ENCODE measurements around the gene PRPH2. TPM values are rescaled to one million over a fixed set of nuclear protein-coding genes. Genes with fewer than 3 reads are reported as not detected.

The PRPH2 gene
- total RNA-seq, 2 donors from 2014 or later: 0.78 TPM; not detected in 1

GRCh38 chr6:42727627-42728026 is 5.2 kb upstream of the PRPH2 start:
- Histone ChIP-seq H3K27ac (no peak overlapping the region), H3K4me3 (peak overlapping the region; percentile 75), H3K9me3 (no peaks in the 10 kb centered on the region), H3K4me1 (ENCODE audit: control insufficient read depth in 1 of 2, low read depth in 2 of 2) (peaks cover 5 to 7% of the 10 kb centered on the region in 2 donors), H3K27me3 (replicated peaks; ENCODE audit: insufficient read depth) (no peaks in the 10 kb centered on the region), H3K36me3 (no peaks in the 10 kb centered on the region)
- no peak for DNase-seq (ENCODE audit: low spot score)
- no peak for ATAC-seq (ENCODE audit: insufficient number of reproducible peaks, low FRiP score, low read depth)
- no peak for TF ChIP-seq CTCF (IDR thresholded peaks at IDR 0.05)

GRCh38 chr6:42727087-42727611 is 4.8 kb upstream of the PRPH2 start:
- no peak for TF ChIP-seq CTCF (IDR thresholded peaks at IDR 0.05)
- H3K27me3 ChIP-seq (replicated peaks; ENCODE audit: insufficient read depth): no peaks in the 10 kb centered on the region
- DNase-seq (ENCODE audit: low spot score) (no peak), ATAC-seq (ENCODE audit: insufficient number of reproducible peaks, low FRiP score, low read depth) (no peak)
- peaks cover 5 to 7% of the 10 kb centered on the region in 2 donors for H3K4me1 ChIP-seq (ENCODE audit: control insufficient read depth in 1 of 2, low read depth in 2 of 2)
- no peaks in the 10 kb centered on the region for H3K36me3 ChIP-seq
- H3K9me3 ChIP-seq: no peaks in the 10 kb centered on the region
- peak overlapping the region; percentile 61 to 67 for H3K27ac ChIP-seq
- H3K4me3 ChIP-seq: peak overlapping the region; percentile 75

- Histone ChIP-seq H3K36me3 (no peaks in the 10 kb centered on the region), H3K9me3 (no peaks in the 10 kb centered on the region), H3K27ac (peak overlapping the region; percentile 61 to 74), H3K4me1 (ENCODE audit: control insufficient read depth in 1 of 2, low read depth in 2 of 2) (peaks cover 5 to 7% of the 10 kb centered on the region in 2 donors), H3K27me3 (replicated peaks; ENCODE audit: insufficient read depth) (no peaks in the 10 kb centered on the region), H3K4me3 (peak overlapping the region; percentile 75)
- DNase-seq (ENCODE audit: low spot score): peak; percentile 68
- ATAC-seq (ENCODE audit: insufficient number of reproducible peaks, low FRiP score, low read depth): peak; percentile 97
- TF ChIP-seq CTCF (IDR thresholded peaks at IDR 0.05): peak; percentile 92
Measured at GRCh38 chr6:42726485-42727086, 4.2 kb upstream of the PRPH2 start.

- DNase-seq (ENCODE audit: low spot score) (no peak), ATAC-seq (ENCODE audit: insufficient number of reproducible peaks, low FRiP score, low read depth) (no peak)
- Histone ChIP-seq H3K27ac (peak overlapping the region; percentile 61 to 74), H3K4me3 (peak overlapping the region; percentile 75), H3K4me1 (ENCODE audit: control insufficient read depth in 1 of 2, low read depth in 2 of 2) (peaks cover 5 to 7% of the 10 kb centered on the region in 2 donors), H3K27me3 (replicated peaks; ENCODE audit: insufficient read depth) (no peaks in the 10 kb centered on the region), H3K9me3 (no peaks in the 10 kb centered on the region), H3K36me3 (no peaks in the 10 kb centered on the region)
- no peak for TF ChIP-seq CTCF (IDR thresholded peaks at IDR 0.05)
Measured at GRCh38 chr6:42726026-42726425, 3.6 kb upstream of the PRPH2 start.

- no peak for TF ChIP-seq CTCF (IDR thresholded peaks at IDR 0.05)
- no peak overlapping the region for H3K4me3 ChIP-seq
- DNase-seq (ENCODE audit: low spot score): no peak
- no peaks in the 10 kb centered on the region for H3K9me3 ChIP-seq
- no peaks in the 10 kb centered on the region for H3K36me3 ChIP-seq
- H3K4me1 ChIP-seq (ENCODE audit: control insufficient read depth in 1 of 2, low read depth in 2 of 2): peaks cover 5 to 7% of the 10 kb centered on the region in 2 donors
- H3K27ac ChIP-seq: no peak overlapping the region
- ATAC-seq (ENCODE audit: insufficient number of reproducible peaks, low FRiP score, low read depth): no peak
- no peaks in the 10 kb centered on the region for H3K27me3 ChIP-seq (replicated peaks; ENCODE audit: insufficient read depth)
Measured at GRCh38 chr6:42724825-42725224, 2.4 kb upstream of the PRPH2 start.
